NB4 (cell line): ENCODE data around the gene HLA-DPB1.

Experiments
- DNase-seq: peaks from one replicate; pipeline ENCODE4 v3.0.0; 2010; ENCODE audit warnings: low read depth
- H3K4me3 ChIP-seq: one replicate; pipeline ENCODE4 v1.5.1; 2011; ENCODE audit warnings: mild to moderate bottlenecking, low read depth, low read length, moderate library complexity
- CTCF ChIP-seq: IDR thresholded peaks from one replicate; pipeline ENCODE4 v1.5.1; 2012; ENCODE audit warnings: low read depth, low read length
- MAX ChIP-seq: IDR thresholded peaks from 2 replicates; pipeline ENCODE4 v1.6.1; 2011; ENCODE audit warnings: low read depth, low read length
- MYC ChIP-seq: IDR thresholded peaks from 2 replicates; pipeline ENCODE4 v1.6.1; 2011; ENCODE audit warnings: low read depth, low read length
- POLR2A ChIP-seq: IDR thresholded peaks from 2 replicates; pipeline ENCODE4 v1.6.1; 2011; ENCODE audit warnings: mild to moderate bottlenecking; ENCODE audit not compliant: insufficient read length; ENCODE audit errors: extremely low read depth

HLA-DPB1 gene

GRCh38 chr6:33080127-33081089, 4.6 kb downstream of the HLA-DPB1 start:
- no peak for DNase-seq
- no peak overlapping the region for H3K4me3 ChIP-seq
- no peak for TF ChIP-seq MAX

GRCh38 chr6:33081098-33081824, 5.5 kb downstream of the HLA-DPB1 start:
- no peak for TF ChIP-seq MAX
- H3K4me3 ChIP-seq, result no peak overlapping the region
- no peak for DNase-seq

GRCh38 chr6:33082702-33083101, 6.9 kb downstream of the HLA-DPB1 start:
- TF ChIP-seq CTCF, result peak; percentile 81
- TF ChIP-seq MAX, result no peak
- no peak overlapping the region for H3K4me3 ChIP-seq
- DNase-seq, result peak; percentile 56

GRCh38 chr6:33085627-33086026, 9.8 kb downstream of the HLA-DPB1 start:
- TF ChIP-seq POLR2A (no peak), MAX (no peak), CTCF (no peak), MYC (no peak)
- DNase-seq, result no peak
- H3K4me3 ChIP-seq, result no peak overlapping the region

- TF ChIP-seq MYC (no peak), POLR2A (no peak), CTCF (no peak), MAX (no peak)
- no peak for DNase-seq
- no peak overlapping the region for H3K4me3 ChIP-seq
These were observed 12.6 kb downstream of the HLA-DPB1 start for GRCh38 chr6:33088258-33088930.

- H3K4me3 ChIP-seq, result no peak overlapping the region
- no peak for DNase-seq
- TF ChIP-seq MYC (no peak), POLR2A (no peak), CTCF (no peak), MAX (no peak)
These were observed 13.3 kb downstream of the HLA-DPB1 start for GRCh38 chr6:33088931-33089620.
